HCT116 (cell line): ENCODE measurements around the gene RXFP2. TPM values are rescaled to one million over a fixed set of nuclear protein-coding genes. Genes with fewer than 3 reads are reported as not detected.

Experiments used
- ATAC-seq: fragments of 200-7000 bp; cut with Tn5 transposase; 2 replicates; pipeline ENCODE4 v1.9.1; 2020; ENCODE audit warnings: mild to moderate bottlenecking, moderate library complexity
- BruUV-seq: library from RNA; stranded (reverse); fragments of 400-500 nt; replicated peaks from 2 replicates; lab custom pipeline; 2021; lab: Mats Ljungman, UMichigan
- CTCF ChIA-PET: fragments of 300-600 bp; sonication (Branson Sonifier 250); formaldehyde crosslinking; loops from one replicate; lab custom pipeline; 2021; ENCODE audit warnings: antibody characterized with exemption; lab: Charles Lee
- POLR2A ChIA-PET: fragments of 300-600, 350-600 bp; sonication (Branson Sonifier 250); formaldehyde crosslinking; loops from one replicate; lab custom pipeline; 2021; ENCODE audit warnings: antibody characterized with exemption; lab: Charles Lee
- RAD21 ChIA-PET, 2 experiments: fragments of 300-600 bp; sonication (Branson Sonifier 250); formaldehyde crosslinking; loops; one replicate each; lab custom pipeline; 2023; ENCODE audit warnings: low total read pairs in 2 of 2; ENCODE audit not compliant: uncharacterized antibody in 2 of 2, unreplicated experiment in 2 of 2, low non-redundant PET in 1 of 2; lab: Charles Lee
- DNase-seq: peaks from one replicate; pipeline ENCODE4 v3.0.0-alpha.2; 2010; ENCODE audit warnings: low read depth, low spot score
- H2AFZ ChIP-seq: fragments of 200-600 bp; shearing (Covaris generic), sonication (generic); 2 replicates; pipeline ENCODE4 v1.6.1; 2017; ENCODE audit warnings: low read depth, mixed run types, mixed read lengths, antibody characterized with exemption, low read length; ENCODE audit not compliant: poor library complexity, severe bottlenecking
- H3K27ac ChIP-seq: 2 replicates; pipeline ENCODE4 v1.5.1; 2012; ENCODE audit warnings: low read depth, low read length
- H3K27me3 ChIP-seq: fragments of 200-600 bp; sonication (generic); 2 replicates; pipeline ENCODE4 v1.6.1; 2016; ENCODE audit warnings: mixed run types, low read length, mixed read lengths; ENCODE audit not compliant: insufficient read depth
- H3K36me3 ChIP-seq, 2 experiments: fragments of 200-500 bp in 1 of 2; fragments of 200-600 bp in 1 of 2; sonication (Bioruptor generic) in 1 of 2; sonication (generic) in 1 of 2; 2 replicates each; pipeline versions ENCODE4 v1.5.1 to v1.6.1; 2014 to 2016; ENCODE audit warnings: low read length in 2 of 2, inconsistent platforms in 1 of 2, mixed read lengths in 1 of 2, mixed run types in 1 of 2; ENCODE audit not compliant: insufficient read depth in 2 of 2, control insufficient read depth in 1 of 2
- H3K4me1 ChIP-seq, 2 experiments: fragments of 200-600 bp in 1 of 2; sonication (generic) in 1 of 2; 2 replicates each; pipeline versions ENCODE4 v1.5.1 to v1.6.1; 2012 to 2017; ENCODE audit warnings: low read length in 2 of 2, inconsistent platforms in 1 of 2, mild to moderate bottlenecking in 1 of 2, mixed read lengths in 1 of 2, mixed run types in 1 of 2, moderate library complexity in 1 of 2; ENCODE audit not compliant: insufficient read depth in 2 of 2, control insufficient read depth in 1 of 2
- H3K4me2 ChIP-seq: fragments of 200-600 bp; sonication (generic); 2 replicates; pipeline ENCODE4 v1.6.1; 2017; ENCODE audit warnings: mixed run types, low read length, mixed read lengths
- H3K4me3 ChIP-seq, 2 experiments: fragments of 200-600 bp in 1 of 2; sonication (generic) in 1 of 2; replicated peaks in 1 of 2; 2 replicates each; pipeline ENCODE4 v1.5.1; 2011 to 2016; ENCODE audit warnings: low read length in 2 of 2, control low read depth in 1 of 2, low read depth in 1 of 2, mild to moderate bottlenecking in 1 of 2, mixed read lengths in 1 of 2, mixed run types in 1 of 2
- H3K79me2 ChIP-seq: fragments of 200-600 bp; sonication (generic); 2 replicates; pipeline ENCODE4 v1.6.1; 2017; ENCODE audit warnings: mild to moderate bottlenecking, mixed run types, low read length, moderate library complexity, mixed read lengths; ENCODE audit not compliant: insufficient read depth
- H3K9ac ChIP-seq: fragments of 200-600 bp; sonication (generic); 2 replicates; pipeline ENCODE4 v1.6.1; 2016; ENCODE audit warnings: low read length, mixed read lengths
- H3K9me2 ChIP-seq: fragments of 200-600 bp; sonication (generic), shearing (Covaris generic); 2 replicates; pipeline ENCODE4 v1.6.1; 2017; ENCODE audit warnings: mixed run types, mild to moderate bottlenecking, moderate library complexity; ENCODE audit not compliant: insufficient read depth
- H3K9me3 ChIP-seq, 2 experiments: fragments of 200-500 bp in 1 of 2; fragments of 200-600 bp in 1 of 2; sonication (Bioruptor generic) in 1 of 2; sonication (generic) in 1 of 2; 2 replicates each; pipeline ENCODE4 v1.6.1; 2014 to 2017; ENCODE audit warnings: low read length in 2 of 2, mixed read lengths in 2 of 2, inconsistent platforms in 1 of 2, low read depth in 1 of 2, mild to moderate bottlenecking in 1 of 2, mixed run types in 1 of 2, moderate library complexity in 1 of 2; ENCODE audit not compliant: control insufficient read depth in 1 of 2, insufficient read depth in 1 of 2
- H4K20me1 ChIP-seq: fragments of 200-600 bp; sonication (generic), shearing (Covaris generic); 2 replicates; pipeline ENCODE4 v1.6.1; 2017; ENCODE audit warnings: mixed run types, mild to moderate bottlenecking, moderate library complexity; ENCODE audit not compliant: insufficient read depth
- ATF3 ChIP-seq: IDR thresholded peaks from 2 replicates; pipeline ENCODE4 v1.6.1; 2012
- CBX3 ChIP-seq: IDR thresholded peaks from 2 replicates; pipeline ENCODE4 v1.6.1; 2012; ENCODE audit warnings: low read depth
- CEBPB ChIP-seq: IDR thresholded peaks from 2 replicates; pipeline ENCODE4 v1.6.1; 2012; ENCODE audit warnings: low read depth
- EGR1 ChIP-seq: IDR thresholded peaks from 2 replicates; pipeline ENCODE4 v1.6.1; 2012; ENCODE audit warnings: low read depth
- EZH2 ChIP-seq: fragments of 200-600 bp; sonication (generic); IDR thresholded peaks from 2 replicates; pipeline ENCODE4 v1.6.1; 2017; ENCODE audit warnings: antibody characterized with exemption, mixed run types
- EZH2phosphoT487 ChIP-seq: fragments of 200-600 bp; IDR thresholded peaks from 2 replicates; pipeline ENCODE4 v1.6.1; 2018; ENCODE audit warnings: antibody characterized with exemption, borderline replicate concordance
- FOSL1 ChIP-seq: IDR thresholded peaks from 2 replicates; pipeline ENCODE4 v1.6.1; 2012; ENCODE audit warnings: low read depth
- JUND ChIP-seq: IDR thresholded peaks from 2 replicates; pipeline ENCODE4 v1.6.1; 2012
- MAX ChIP-seq: IDR thresholded peaks from 2 replicates; pipeline ENCODE4 v1.6.1; 2012
- RAD21 ChIP-seq: IDR thresholded peaks from 2 replicates; pipeline ENCODE4 v1.6.1; 2012; ENCODE audit warnings: low read depth, mild to moderate bottlenecking
- SRF ChIP-seq: IDR thresholded peaks from 2 replicates; pipeline ENCODE4 v1.6.1; 2012; ENCODE audit warnings: low read depth
- TCF7L2 ChIP-seq: IDR thresholded peaks from 2 replicates; pipeline ENCODE4 v1.7.0; 2011; ENCODE audit warnings: borderline replicate concordance, inconsistent platforms; ENCODE audit not compliant: insufficient read depth, insufficient read length; ENCODE audit errors: extremely low read depth
- ZBTB33 ChIP-seq: IDR thresholded peaks from 2 replicates; pipeline ENCODE4 v1.6.1; 2011; ENCODE audit warnings: mild to moderate bottlenecking, low read length, moderate library complexity; ENCODE audit not compliant: insufficient replicate concordance; ENCODE audit errors: extremely low read depth
- ZFX ChIP-seq: fragments of 450-650 bp; IDR thresholded peaks from 2 replicates; pipeline ENCODE4 v1.6.1; 2017
- ZNF274 ChIP-seq: fragments of 200-500 bp; sonication (Bioruptor generic); IDR thresholded peaks from 2 replicates; pipeline ENCODE4 v1.6.1; 2014; ENCODE audit warnings: mild to moderate bottlenecking, low read depth, low read length, inconsistent platforms
- intact Hi-C: fragments of 100-400 bp; cut with micrococcal nuclease; formaldehyde crosslinking; loops from 2 replicates; pipeline ENCODE4 v1.10.0; 2022
- total RNA-seq: library from RNA; stranded (reverse); gene quantifications from one replicate; pipeline ENCODE4 v1.2.1, GENCODE V29; 2021; ENCODE audit not compliant: unreplicated experiment
- TF ChIP-seq, protein P1 (sequence below): IDR thresholded peaks from 2 replicates; pipeline ENCODE4 v1.6.1; 2012; ENCODE audit warnings: low read depth

Gene RXFP2
- total RNA-seq, 1 experiment from 2014 or later: not detected

GRCh38 chr13:31756346-31756745, 17.0 kb downstream of the RXFP2 start:
- intact Hi-C loops: no loop called here
- CTCF ChIA-PET: no interaction called here

DNA sequence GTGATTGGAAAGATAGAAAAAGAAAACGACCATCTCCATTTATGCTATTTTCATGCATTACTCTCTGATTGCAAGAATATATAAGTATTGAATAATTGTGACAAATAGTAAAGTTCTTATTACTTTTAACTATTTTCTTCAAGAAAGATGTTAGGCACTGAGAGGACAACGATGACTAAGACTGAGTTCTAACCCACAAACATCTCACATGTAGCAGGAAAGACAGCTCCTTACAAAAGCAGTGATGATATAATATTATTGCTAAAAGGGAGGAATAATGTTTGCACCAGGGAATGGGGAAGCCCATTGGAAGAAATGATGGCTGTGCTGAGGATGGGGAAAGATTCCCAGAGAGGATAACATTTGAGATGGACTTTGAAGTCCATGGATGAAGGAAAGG, 22.6 kb downstream of the RXFP2 start:
- no peaks in the 10 kb centered on the region for H3K9me2 ChIP-seq
- no peak overlapping the region for H3K9ac ChIP-seq
- ChIA-PET POLR2A (no interaction called here), RAD21 (no interaction called here), CTCF (no interaction called here)
- TF ChIP-seq EGR1: no peak
- no peak for TF ChIP-seq EZH2
- no peak for TF ChIP-seq FOSL1
- no peak for TF ChIP-seq EZH2phosphoT487
- no peak for TF ChIP-seq RAD21
- no peak for TF ChIP-seq MAX
- no peak for TF ChIP-seq ZBTB33
- no peak for TF ChIP-seq ZNF274
- TF ChIP-seq CBX3: no peak
- TF ChIP-seq SRF: no peak
- TF ChIP-seq, protein P1, sequence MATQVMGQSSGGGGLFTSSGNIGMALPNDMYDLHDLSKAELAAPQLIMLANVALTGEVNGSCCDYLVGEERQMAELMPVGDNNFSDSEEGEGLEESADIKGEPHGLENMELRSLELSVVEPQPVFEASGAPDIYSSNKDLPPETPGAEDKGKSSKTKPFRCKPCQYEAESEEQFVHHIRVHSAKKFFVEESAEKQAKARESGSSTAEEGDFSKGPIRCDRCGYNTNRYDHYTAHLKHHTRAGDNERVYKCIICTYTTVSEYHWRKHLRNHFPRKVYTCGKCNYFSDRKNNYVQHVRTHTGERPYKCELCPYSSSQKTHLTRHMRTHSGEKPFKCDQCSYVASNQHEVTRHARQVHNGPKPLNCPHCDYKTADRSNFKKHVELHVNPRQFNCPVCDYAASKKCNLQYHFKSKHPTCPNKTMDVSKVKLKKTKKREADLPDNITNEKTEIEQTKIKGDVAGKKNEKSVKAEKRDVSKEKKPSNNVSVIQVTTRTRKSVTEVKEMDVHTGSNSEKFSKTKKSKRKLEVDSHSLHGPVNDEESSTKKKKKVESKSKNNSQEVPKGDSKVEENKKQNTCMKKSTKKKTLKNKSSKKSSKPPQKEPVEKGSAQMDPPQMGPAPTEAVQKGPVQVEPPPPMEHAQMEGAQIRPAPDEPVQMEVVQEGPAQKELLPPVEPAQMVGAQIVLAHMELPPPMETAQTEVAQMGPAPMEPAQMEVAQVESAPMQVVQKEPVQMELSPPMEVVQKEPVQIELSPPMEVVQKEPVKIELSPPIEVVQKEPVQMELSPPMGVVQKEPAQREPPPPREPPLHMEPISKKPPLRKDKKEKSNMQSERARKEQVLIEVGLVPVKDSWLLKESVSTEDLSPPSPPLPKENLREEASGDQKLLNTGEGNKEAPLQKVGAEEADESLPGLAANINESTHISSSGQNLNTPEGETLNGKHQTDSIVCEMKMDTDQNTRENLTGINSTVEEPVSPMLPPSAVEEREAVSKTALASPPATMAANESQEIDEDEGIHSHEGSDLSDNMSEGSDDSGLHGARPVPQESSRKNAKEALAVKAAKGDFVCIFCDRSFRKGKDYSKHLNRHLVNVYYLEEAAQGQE: no peak
- TF ChIP-seq CEBPB: no peak
- no peak for TF ChIP-seq ZFX
- TF ChIP-seq ATF3: no peak
- no peak overlapping the region for H3K4me2 ChIP-seq
- no TSS peak for BruUV-seq
- no peaks in the 10 kb centered on the region for H3K79me2 ChIP-seq
- H3K27me3 ChIP-seq: peaks cover 38% of the 10 kb centered on the region
- intact Hi-C loops: no loop called here
- H3K4me1 ChIP-seq: no peaks in the 10 kb centered on the region
- H3K9me3 ChIP-seq: no peaks in the 10 kb centered on the region
- ATAC-seq: no peak
- no peak overlapping the region for H2AFZ ChIP-seq
- H3K27ac ChIP-seq: no peak overlapping the region
- no peaks in the 10 kb centered on the region for H3K36me3 ChIP-seq
- H4K20me1 ChIP-seq: no peaks in the 10 kb centered on the region
- DNase-seq: no peak
- no peak overlapping the region for H3K4me3 ChIP-seq

More at GRCh38 chr13:31756346-31756745, 17.0 kb downstream of the RXFP2 start:
- ChIA-PET POLR2A (no interaction called here), RAD21 (no interaction called here)
- ATAC-seq (no peak), DNase-seq (no peak)
- H3K4me3 ChIP-seq: no peak overlapping the region
- no peaks in the 10 kb centered on the region for H3K36me3 ChIP-seq
- TF ChIP-seq RAD21: no peak
- no peak for TF ChIP-seq EGR1
- TF ChIP-seq ZFX: no peak
- no peak for TF ChIP-seq ZNF274
- TF ChIP-seq CEBPB: no peak
- no peak for TF ChIP-seq JUND
- TF ChIP-seq CBX3: no peak
- no peak for TF ChIP-seq TCF7L2
- H3K27me3 ChIP-seq: peaks cover 54% of the 10 kb centered on the region
- no peaks in the 10 kb centered on the region for H3K79me2 ChIP-seq
- H3K27ac ChIP-seq: no peak overlapping the region
- no peaks in the 10 kb centered on the region for H4K20me1 ChIP-seq
- no peak overlapping the region for H3K4me2 ChIP-seq
- no peaks in the 10 kb centered on the region for H3K4me1 ChIP-seq
- no peaks in the 10 kb centered on the region for H3K9me2 ChIP-seq
- no peak overlapping the region for H3K9ac ChIP-seq
- H2AFZ ChIP-seq: no peak overlapping the region
- H3K9me3 ChIP-seq: no peaks in the 10 kb centered on the region
- BruUV-seq: no TSS peak
